ENCODE measurements around the gene ST6GAL1. TPM values are rescaled to one million over a fixed set of nuclear protein-coding genes. Genes with fewer than 3 reads are reported as not detected.

Gene ST6GAL1
- total RNA-seq, 6 experiments from 2014 or later = 389 to 574 (median 483) TPM

DNA sequence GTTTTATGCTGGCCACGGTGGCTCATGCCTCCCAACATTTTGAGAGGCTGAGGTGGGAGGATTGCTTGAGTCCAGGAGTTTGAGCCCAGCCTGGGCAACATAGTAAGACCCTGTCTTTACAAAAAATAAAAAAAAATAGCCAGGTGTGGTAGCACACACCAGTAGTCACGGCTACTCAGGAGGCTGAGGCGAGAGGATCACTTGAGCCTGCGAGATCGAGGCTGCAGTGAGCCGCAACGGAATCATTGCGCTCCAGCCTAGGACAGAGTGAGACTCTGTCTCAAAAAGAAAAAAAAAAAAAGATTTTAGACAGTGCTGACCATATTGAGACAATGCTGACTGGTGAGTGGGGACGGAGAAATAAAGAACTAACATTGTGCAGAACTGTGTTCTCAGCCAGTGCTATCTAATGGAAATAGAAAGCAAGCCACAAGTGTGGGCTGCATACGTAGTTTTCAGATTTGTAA, 67.2 kb downstream of the ST6GAL1 start:
- no peaks in the 10 kb centered on the region for H3K9me3 ChIP-seq
- H3K36me3 ChIP-seq = no peaks in the 10 kb centered on the region
- no peak for DNase-seq
- intact Hi-C loops (cut with DNase I) = no loop called here
- TF ChIP-seq CTCF (IDR thresholded peaks at IDR 0.05) (no peak), POLR2A (IDR thresholded peaks at IDR 0.05) (no peak)
- H3K4me1 ChIP-seq = peaks cover 0 to 15% (median 7%) of the 10 kb centered on the region in 4 donors
- no peaks in the 10 kb centered on the region for H3K27me3 ChIP-seq
- H3K4me3 ChIP-seq = no peak overlapping the region
- peak in 2 of 4 donors; percentile 4 to 8 for ATAC-seq
- H3K27ac ChIP-seq = no peak overlapping the region
- WGBS (ENCODE audit: insufficient coverage, low coverage, low lambda C conversion rate, missing lambda C conversion rate) = 86% methylated on average over 10 of the region's 10 CpGs

DNA sequence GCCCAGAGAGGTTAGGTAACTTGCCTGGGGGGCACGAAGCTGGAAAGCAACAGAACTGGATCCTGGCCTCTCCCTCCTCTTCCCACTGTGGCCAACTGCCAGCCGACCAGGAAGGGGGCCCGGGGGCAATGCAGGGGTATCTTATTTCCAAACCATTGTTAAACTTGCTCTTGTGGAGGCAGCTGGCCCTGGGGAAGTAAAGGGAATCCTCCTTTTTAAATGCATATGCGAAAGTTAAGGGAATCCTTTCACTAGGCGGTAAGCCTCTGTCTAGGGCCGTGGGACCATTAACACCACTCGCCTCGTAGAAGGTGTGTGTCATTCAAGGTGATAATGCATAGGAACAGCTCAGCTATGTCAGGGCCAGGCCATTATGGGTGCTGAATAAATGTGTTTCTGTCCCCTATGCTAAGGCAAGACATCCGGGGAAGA, 68.6 kb downstream of the ST6GAL1 start:
- no peak overlapping the region for H3K4me3 ChIP-seq
- intact Hi-C loops (cut with DNase I) = no loop called here
- DNase-seq (no peak), ATAC-seq (no peak)
- H3K9me3 ChIP-seq = no peaks in the 10 kb centered on the region
- no peaks in the 10 kb centered on the region for H3K27me3 ChIP-seq
- H3K27ac ChIP-seq = no peak overlapping the region
- WGBS (ENCODE audit: insufficient coverage, low coverage, low lambda C conversion rate, missing lambda C conversion rate) = 92% methylated on average over 7 of the region's 9 CpGs
- TF ChIP-seq CTCF (IDR thresholded peaks at IDR 0.05) (no peak), POLR2A (IDR thresholded peaks at IDR 0.05) (no peak)
- H3K36me3 ChIP-seq = no peaks in the 10 kb centered on the region
- peaks cover 0 to 5% (median 1%) of the 10 kb centered on the region in 4 donors for H3K4me1 ChIP-seq

DNA sequence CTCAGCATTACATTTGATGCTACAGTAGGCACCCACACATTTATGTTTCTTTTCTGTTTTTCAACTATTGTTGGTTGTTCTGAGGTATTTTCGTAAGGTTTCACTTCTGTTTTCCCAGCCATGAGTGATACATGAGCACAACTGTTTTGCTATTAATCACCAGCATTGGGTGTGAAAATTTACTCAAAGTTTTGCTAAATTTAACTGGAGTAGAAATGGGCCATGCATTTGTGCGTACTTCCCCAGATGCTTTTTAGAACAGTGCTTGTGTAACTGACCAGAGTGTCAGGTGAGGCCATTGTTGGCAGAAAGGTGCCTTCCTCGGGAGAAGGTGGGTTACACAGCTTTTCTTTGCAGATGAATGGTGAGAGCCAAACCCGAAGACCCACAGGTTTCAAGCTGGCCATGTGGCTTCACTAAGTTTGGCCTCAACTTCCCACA, 70.4 kb downstream of the ST6GAL1 start:
- WGBS (ENCODE audit: insufficient coverage, low coverage, low lambda C conversion rate, missing lambda C conversion rate) = 74% methylated on average over 4 of the region's 4 CpGs
- ATAC-seq (peak in 2 of 4 donors; percentile 16 to 17), DNase-seq (no peak)
- Histone ChIP-seq H3K4me1 (peaks cover 0 to 2% (median 0%) of the 10 kb centered on the region in 4 donors), H3K9me3 (no peaks in the 10 kb centered on the region), H3K27me3 (no peaks in the 10 kb centered on the region), H3K4me3 (no peak overlapping the region), H3K36me3 (no peaks in the 10 kb centered on the region), H3K27ac (no peak overlapping the region)
- intact Hi-C loops (cut with DNase I) = no loop called here
- TF ChIP-seq CTCF (IDR thresholded peaks at IDR 0.05) (no peak), POLR2A (IDR thresholded peaks at IDR 0.05) (no peak)

DNA sequence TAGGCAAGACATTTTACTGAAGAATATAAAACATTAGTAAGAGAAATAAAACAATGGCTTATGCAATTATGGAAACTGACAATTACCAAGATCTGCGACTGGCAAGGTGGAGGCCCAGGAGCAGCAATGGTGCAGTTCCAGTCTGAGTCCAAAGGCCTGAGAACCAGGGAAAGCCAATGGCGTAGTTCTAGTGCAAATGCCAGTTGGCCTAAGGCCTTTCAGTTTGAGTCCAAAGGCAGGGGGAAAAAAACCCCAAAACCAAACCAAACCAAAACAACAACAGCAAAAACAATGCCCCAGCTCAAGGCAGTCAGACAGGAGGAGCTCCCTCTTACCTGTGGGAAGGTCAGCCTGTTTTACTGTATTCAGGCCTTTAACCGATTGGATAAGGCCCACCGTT, 72.6 kb downstream of the ST6GAL1 start:
- no peak for TF ChIP-seq POLR2A (IDR thresholded peaks at IDR 0.05)
- no peak for TF ChIP-seq CTCF (IDR thresholded peaks at IDR 0.05)
- no peak for DNase-seq
- intact Hi-C loops (cut with DNase I) = no loop called here

More for the DNA sequence above, 72.6 kb downstream of the ST6GAL1 start:
- 83% methylated on average over 3 of the region's 4 CpGs for WGBS (ENCODE audit: insufficient coverage, low coverage, low lambda C conversion rate, missing lambda C conversion rate)
- Histone ChIP-seq H3K27me3 (no peaks in the 10 kb centered on the region), H3K36me3 (no peaks in the 10 kb centered on the region), H3K27ac (no peak overlapping the region), H3K9me3 (no peaks in the 10 kb centered on the region), H3K4me3 (no peak overlapping the region), H3K4me1 (peaks cover 0 to 2% (median 0%) of the 10 kb centered on the region in 4 donors)
- peak in 2 of 4 donors; percentile 23 to 53 for ATAC-seq
